ENCODE data around the gene LDHAL6A.

Gene LDHAL6A

DNA sequence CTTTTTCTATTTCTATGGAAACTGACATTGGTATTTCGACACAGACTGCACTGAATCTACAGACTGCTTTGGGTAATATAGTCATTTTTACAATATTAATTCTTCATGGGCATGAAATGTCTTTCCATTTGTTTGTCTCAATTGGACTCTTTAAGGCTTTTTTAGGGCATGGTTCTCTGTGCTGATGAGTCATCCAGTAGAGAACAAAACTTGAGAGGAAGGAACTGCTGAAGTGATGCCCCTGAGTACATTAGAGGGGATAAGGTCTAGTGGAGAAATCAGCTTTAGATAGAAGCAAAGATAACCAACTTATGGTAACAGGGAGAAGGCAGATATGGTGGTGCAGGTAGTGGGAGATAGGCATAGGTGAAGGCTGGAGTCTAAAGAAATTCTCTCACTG is 46.0 kb downstream of the LDHAL6A start:
- Mint-ChIP-seq H3K4me1 (ENCODE audit: low read depth) (no peaks in the 10 kb centered on the region), H3K36me3 (ENCODE audit: low read depth) (peaks cover 83% of the 10 kb centered on the region), H3K9me3 (no peaks in the 10 kb centered on the region), H3K27ac (no peak overlapping the region), H3K27me3 (no peaks in the 10 kb centered on the region), H3K4me3 (no peak overlapping the region)
- no peak for DNase-seq

- H3K36me3 Mint-ChIP-seq (ENCODE audit: low read depth): peaks cover 83% of the 10 kb centered on the region
- H3K9me3 Mint-ChIP-seq: no peaks in the 10 kb centered on the region
- H3K4me1 Mint-ChIP-seq (ENCODE audit: low read depth): no peaks in the 10 kb centered on the region
- no peak for DNase-seq
- peak overlapping the region; percentile 56 for H3K27ac Mint-ChIP-seq
- no peak overlapping the region for H3K4me3 Mint-ChIP-seq
- no peaks in the 10 kb centered on the region for H3K27me3 Mint-ChIP-seq
These were observed 46.7 kb downstream of the LDHAL6A start for GRCh38 chr11:18502352-18502751.

DNA sequence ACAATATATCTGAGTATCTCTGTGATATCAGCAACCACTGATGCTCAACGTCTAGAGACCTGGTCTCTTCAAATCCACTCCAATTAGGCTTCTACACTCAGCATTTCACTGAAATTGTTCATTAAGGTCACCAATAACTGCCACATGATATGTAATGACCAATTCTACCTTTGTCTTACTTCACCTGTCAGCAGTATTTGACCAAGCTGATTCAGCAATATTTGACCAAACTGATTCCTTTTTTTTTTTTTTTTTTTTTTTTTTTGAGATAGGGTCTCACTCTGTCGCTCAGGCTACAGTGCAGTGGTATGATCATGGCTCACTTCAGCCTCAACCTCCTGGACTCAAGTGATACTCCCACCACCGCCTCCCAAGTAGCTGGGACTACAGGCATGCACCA is 65.5 kb downstream of the LDHAL6A start:
- H3K27ac Mint-ChIP-seq: no peak overlapping the region
- H3K4me1 Mint-ChIP-seq (ENCODE audit: low read depth): peaks cover 43% of the 10 kb centered on the region
- H3K27me3 Mint-ChIP-seq: no peaks in the 10 kb centered on the region
- DNase-seq: no peak
- no peak overlapping the region for H3K4me3 Mint-ChIP-seq
- H3K36me3 Mint-ChIP-seq (ENCODE audit: low read depth): peaks cover 56% of the 10 kb centered on the region
- H3K9me3 Mint-ChIP-seq: no peaks in the 10 kb centered on the region

DNA sequence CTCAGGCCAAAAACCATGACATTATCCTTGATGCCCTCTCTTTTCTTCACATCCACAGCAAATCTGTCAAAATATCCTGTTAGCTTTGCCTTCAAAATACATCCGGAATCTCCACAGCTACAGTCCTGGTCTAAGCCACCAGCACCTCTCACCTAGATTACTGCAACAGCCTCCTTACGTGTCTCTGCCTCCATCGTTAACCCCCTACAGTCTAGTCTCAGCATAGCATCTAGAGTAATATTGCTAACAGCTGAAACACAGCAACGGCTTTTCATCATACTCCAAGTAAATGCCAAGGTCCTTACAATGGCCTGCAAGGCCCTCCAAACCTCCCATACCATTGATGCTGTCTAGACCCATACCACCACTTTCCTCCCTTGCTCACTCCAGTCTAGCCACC is 66.7 kb downstream of the LDHAL6A start:
- no peak for DNase-seq
- peaks cover 67% of the 10 kb centered on the region for H3K36me3 Mint-ChIP-seq (ENCODE audit: low read depth)
- no peak overlapping the region for H3K27ac Mint-ChIP-seq
- H3K9me3 Mint-ChIP-seq: no peaks in the 10 kb centered on the region
- peaks cover 45% of the 10 kb centered on the region for H3K4me1 Mint-ChIP-seq (ENCODE audit: low read depth)
- no peak overlapping the region for H3K4me3 Mint-ChIP-seq
- no peaks in the 10 kb centered on the region for H3K27me3 Mint-ChIP-seq

- Mint-ChIP-seq H3K27ac (no peak overlapping the region), H3K36me3 (ENCODE audit: low read depth) (peaks cover 64% of the 10 kb centered on the region), H3K4me3 (no peak overlapping the region), H3K9me3 (no peaks in the 10 kb centered on the region), H3K4me1 (ENCODE audit: low read depth) (peaks cover 51% of the 10 kb centered on the region), H3K27me3 (no peaks in the 10 kb centered on the region)
- DNase-seq: no peak
These were observed 67.4 kb downstream of the LDHAL6A start for GRCh38 chr11:18523084-18523483.

- no peak overlapping the region for H3K4me3 Mint-ChIP-seq
- H3K4me1 Mint-ChIP-seq (ENCODE audit: low read depth): peaks cover 57% of the 10 kb centered on the region
- no peaks in the 10 kb centered on the region for H3K9me3 Mint-ChIP-seq
- peaks cover 57% of the 10 kb centered on the region for H3K36me3 Mint-ChIP-seq (ENCODE audit: low read depth)
- DNase-seq: no peak
- H3K27me3 Mint-ChIP-seq: no peaks in the 10 kb centered on the region
- H3K27ac Mint-ChIP-seq: no peak overlapping the region
These were observed 68.6 kb downstream of the LDHAL6A start for GRCh38 chr11:18524248-18524647.

- peaks cover 51% of the 10 kb centered on the region for H3K4me1 Mint-ChIP-seq (ENCODE audit: low read depth)
- no peaks in the 10 kb centered on the region for H3K9me3 Mint-ChIP-seq
- no peak for DNase-seq
- H3K36me3 Mint-ChIP-seq (ENCODE audit: low read depth): peaks cover 50% of the 10 kb centered on the region
- no peaks in the 10 kb centered on the region for H3K27me3 Mint-ChIP-seq
- peak overlapping the region; percentile 99 for H3K4me3 Mint-ChIP-seq
- H3K27ac Mint-ChIP-seq: peak overlapping the region; percentile 100
These were observed 70.5 kb downstream of the LDHAL6A start for GRCh38 chr11:18526130-18526520.

GRCh38 chr11:18526521-18527296 is 71.1 kb downstream of the LDHAL6A start, which contains the start of gene TSG101:
Gene TSG101 (minus strand): TSS chr11:18526942. CDS start chr11:18526816, 126 bp downstream.
- DNase-seq: peak; percentile 95
- H3K9me3 Mint-ChIP-seq: no peaks in the 10 kb centered on the region
- no peaks in the 10 kb centered on the region for H3K27me3 Mint-ChIP-seq
- peak within 1 kb of the TSS; percentile 100 for H3K27ac Mint-ChIP-seq
- H3K4me1 Mint-ChIP-seq (ENCODE audit: low read depth): peaks cover 54% of the 10 kb centered on the region
- H3K4me3 Mint-ChIP-seq: peak within 1 kb of the TSS; percentile 99
- H3K36me3 Mint-ChIP-seq (ENCODE audit: low read depth): peaks cover 53% of the 10 kb centered on the region

DNA sequence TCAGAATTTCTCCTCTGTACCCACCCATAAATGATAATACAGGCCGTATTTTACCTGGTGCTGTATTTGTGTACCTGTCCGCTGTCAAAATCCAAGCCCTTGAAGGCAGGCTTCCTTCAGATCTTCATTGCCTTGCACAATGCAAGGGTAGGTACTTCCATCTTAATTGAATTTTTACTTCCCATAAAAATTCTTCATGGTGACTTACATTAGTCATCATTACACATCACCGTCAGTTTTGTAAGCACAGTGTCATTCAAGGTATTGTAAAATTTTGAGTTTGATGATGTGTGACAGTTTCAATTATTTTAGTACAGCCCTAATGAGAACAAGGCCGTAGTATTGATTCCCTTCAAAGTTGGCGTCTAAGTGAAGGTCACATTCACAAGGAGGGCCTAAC is 71.9 kb downstream of the LDHAL6A start:
- Mint-ChIP-seq H3K36me3 (ENCODE audit: low read depth) (peaks cover 46% of the 10 kb centered on the region), H3K27me3 (no peaks in the 10 kb centered on the region), H3K4me1 (ENCODE audit: low read depth) (peaks cover 46% of the 10 kb centered on the region), H3K4me3 (peak overlapping the region; percentile 99), H3K9me3 (no peaks in the 10 kb centered on the region), H3K27ac (peak overlapping the region; percentile 100)
- DNase-seq: no peak

All from activated T-cell treated with anti-CD3 and anti-CD28 coated beads, Interleukin-2, amount 50 U/mL, for 24 hours (primary cell).